GM19043 (cell line): ENCODE results near the gene ANXA1.

Experiments
- ATAC-seq: cut with Tn5 transposase; IDR thresholded peaks from one replicate; pipeline ENCODE4 v1.9.1; 2021; ENCODE audit warnings: low read depth; ENCODE audit not compliant: unreplicated experiment

Gene ANXA1

GRCh38 chr9:73137914-73138313 lies 13.8 kb upstream of the ANXA1 start:
- ATAC-seq = no peak

- ATAC-seq = no peak
Observed at GRCh38 chr9:73138516-73138915, 13.1 kb upstream of the ANXA1 start.

GRCh38 chr9:73141282-73141681 lies 10.4 kb upstream of the ANXA1 start:
- ATAC-seq = no peak

- no peak for ATAC-seq
Observed at GRCh38 chr9:73143711-73144328, 7.8 kb upstream of the ANXA1 start.

- no peak for ATAC-seq
Observed at GRCh38 chr9:73146111-73146815, 5.4 kb upstream of the ANXA1 start.

GRCh38 chr9:73148447-73148937 lies 3.2 kb upstream of the ANXA1 start:
- no peak for ATAC-seq

- ATAC-seq = peak; percentile 74
Observed at GRCh38 chr9:73149371-73150067, 2.1 kb upstream of the ANXA1 start.

GRCh38 chr9:73152543-73152844 lies 829 bp downstream of the ANXA1 start:
- ATAC-seq = no peak

GRCh38 chr9:73152953-73153352 lies 1.3 kb downstream of the ANXA1 start:
- ATAC-seq = peak; percentile 49

GRCh38 chr9:73153793-73154227 lies 2.1 kb downstream of the ANXA1 start:
- no peak for ATAC-seq

GRCh38 chr9:73154271-73154670 lies 2.6 kb downstream of the ANXA1 start:
- no peak for ATAC-seq

GRCh38 chr9:73154722-73155121 lies 3.1 kb downstream of the ANXA1 start:
- ATAC-seq = no peak

GRCh38 chr9:73155377-73155776 lies 3.7 kb downstream of the ANXA1 start:
- ATAC-seq = no peak

GRCh38 chr9:73155968-73156864 lies 4.6 kb downstream of the ANXA1 start:
- ATAC-seq = no peak

GRCh38 chr9:73156865-73157187 lies 5.2 kb downstream of the ANXA1 start:
- ATAC-seq = no peak

- no peak for ATAC-seq
Observed at GRCh38 chr9:73157811-73158210, 6.1 kb downstream of the ANXA1 start.

GRCh38 chr9:73158723-73159122 lies 7.1 kb downstream of the ANXA1 start:
- ATAC-seq = no peak

- ATAC-seq = no peak
Observed at GRCh38 chr9:73160868-73161267, 9.2 kb downstream of the ANXA1 start.

GRCh38 chr9:73162987-73163768 lies 11.5 kb downstream of the ANXA1 start:
- ATAC-seq = no peak

- no peak for ATAC-seq
Observed at GRCh38 chr9:73165911-73166310, 14.2 kb downstream of the ANXA1 start.
